ENCODE results near the gene CORO6. TPM values are rescaled to one million over a fixed set of nuclear protein-coding genes. Genes with fewer than 3 reads are reported as not detected.

Gene CORO6
- polyA plus RNA-seq, 1 donor (not counting 4 experiments of a cell fraction or from before 2014, with no cell fraction given), result 20.5 TPM

DNA sequence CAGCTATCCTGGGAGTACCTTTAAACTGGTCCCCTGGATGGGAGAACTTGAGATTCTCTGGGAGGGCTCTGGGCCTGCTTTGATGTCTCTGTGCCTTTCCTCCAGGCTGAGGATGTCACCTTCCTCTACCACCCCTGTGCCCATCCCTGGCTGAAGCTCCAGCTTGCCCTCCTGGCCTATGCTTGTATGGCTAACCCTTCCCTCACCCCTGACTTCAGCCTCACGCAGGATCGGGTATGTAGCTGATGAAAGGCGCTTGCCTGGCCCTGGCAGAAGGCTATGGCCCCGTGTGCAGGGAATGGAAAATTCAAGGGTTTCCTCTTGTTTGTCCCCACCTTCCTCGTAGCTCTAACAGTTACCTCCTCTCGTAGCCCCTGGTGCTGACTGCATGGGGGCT lies 51.2 kb downstream of the CORO6 start:
- Histone ChIP-seq H3K9me1 (ENCODE audit: control insufficient read depth, extremely low read depth, insufficient read depth, low read length) (no peaks in the 10 kb centered on the region), H3K9me3 (ENCODE audit: control insufficient read depth, low read depth, low read length) (no peaks in the 10 kb centered on the region), H3K4me2 (ENCODE audit: control insufficient read depth, extremely low read depth, insufficient read depth, low read depth, low read length) (no peak overlapping the region), H3K4me3 (ENCODE audit: control insufficient read depth in 2 of 3, extremely low read depth in 1 of 3, insufficient read depth in 2 of 3, low read depth in 1 of 3, low read length in 3 of 3) (no peak overlapping the region), H2AFZ (ENCODE audit: control insufficient read depth, low read length) (no peak overlapping the region), H4K20me1 (ENCODE audit: control insufficient read depth, extremely low read depth, insufficient read depth, low read length) (peaks cover 5% of the 10 kb centered on the region), H3K27me3 (ENCODE audit: control insufficient read depth, extremely low read depth, insufficient read depth, low read length) (no peaks in the 10 kb centered on the region), H3K79me2 (ENCODE audit: control insufficient read depth, insufficient read depth, low read length) (no peaks in the 10 kb centered on the region), H3K9ac (ENCODE audit: control insufficient read depth, extremely low read depth, insufficient read depth, low read length) (no peak overlapping the region), H3K27ac (ENCODE audit: control insufficient read depth, insufficient read depth, low read length) (no peak overlapping the region), H3K4me1 (ENCODE audit: control insufficient read depth, extremely low read depth, insufficient read depth, low read length) (peaks cover 10% of the 10 kb centered on the region), H3K36me3 (ENCODE audit: control insufficient read depth in 2 of 2, extremely low read depth in 1 of 2, insufficient read depth in 2 of 2, low read length in 2 of 2) (peaks cover 2 to 25% of the 10 kb centered on the region in 2 experiments)
- DNase-seq (ENCODE audit: low read depth, low spot score), result no peak
- dilution Hi-C loops (cut with MboI; ENCODE audit: extremely low pct_ligation_motif_present, low sequenced_read_pairs), result no loop called here
- no peak for FAIRE-seq
- TF ChIP-seq EZH2 (IDR thresholded peaks at IDR 0.05; ENCODE audit: low read length), result no peak
- TF ChIP-seq, protein P1, sequence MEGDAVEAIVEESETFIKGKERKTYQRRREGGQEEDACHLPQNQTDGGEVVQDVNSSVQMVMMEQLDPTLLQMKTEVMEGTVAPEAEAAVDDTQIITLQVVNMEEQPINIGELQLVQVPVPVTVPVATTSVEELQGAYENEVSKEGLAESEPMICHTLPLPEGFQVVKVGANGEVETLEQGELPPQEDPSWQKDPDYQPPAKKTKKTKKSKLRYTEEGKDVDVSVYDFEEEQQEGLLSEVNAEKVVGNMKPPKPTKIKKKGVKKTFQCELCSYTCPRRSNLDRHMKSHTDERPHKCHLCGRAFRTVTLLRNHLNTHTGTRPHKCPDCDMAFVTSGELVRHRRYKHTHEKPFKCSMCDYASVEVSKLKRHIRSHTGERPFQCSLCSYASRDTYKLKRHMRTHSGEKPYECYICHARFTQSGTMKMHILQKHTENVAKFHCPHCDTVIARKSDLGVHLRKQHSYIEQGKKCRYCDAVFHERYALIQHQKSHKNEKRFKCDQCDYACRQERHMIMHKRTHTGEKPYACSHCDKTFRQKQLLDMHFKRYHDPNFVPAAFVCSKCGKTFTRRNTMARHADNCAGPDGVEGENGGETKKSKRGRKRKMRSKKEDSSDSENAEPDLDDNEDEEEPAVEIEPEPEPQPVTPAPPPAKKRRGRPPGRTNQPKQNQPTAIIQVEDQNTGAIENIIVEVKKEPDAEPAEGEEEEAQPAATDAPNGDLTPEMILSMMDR (optimal IDR thresholded peaks at IDR 0.05 in 1 of 3, IDR thresholded peaks at IDR 0.05 in 1 of 3, conservative IDR thresholded peaks at IDR 0.05 in 1 of 3; ENCODE audit: extremely low read depth in 1 of 3, insufficient read depth in 2 of 3, low read length in 3 of 3), result no peak

DNA sequence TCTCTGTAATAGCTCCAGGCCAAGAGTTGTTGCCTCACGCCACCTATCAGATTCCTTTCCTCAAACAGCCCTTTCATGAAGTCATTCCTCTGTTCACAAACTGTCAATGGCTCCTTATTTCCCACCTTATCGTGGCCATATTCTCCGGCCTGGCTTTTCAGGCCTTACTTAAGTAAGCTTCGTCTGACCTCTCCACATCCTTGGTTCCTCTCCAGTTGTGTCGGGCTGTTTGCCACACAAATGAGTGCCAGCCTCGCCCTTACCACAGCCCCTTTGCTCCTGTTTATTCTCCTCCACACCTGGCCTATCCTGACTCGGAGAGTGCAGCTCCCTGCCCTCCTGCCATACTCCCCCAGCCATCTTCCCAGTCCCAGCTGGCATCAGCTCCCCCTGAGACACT lies 52.2 kb downstream of the CORO6 start:
- peaks cover 18% of the 10 kb centered on the region for H3K4me1 ChIP-seq (ENCODE audit: control insufficient read depth, extremely low read depth, insufficient read depth, low read length)
- H3K27ac ChIP-seq (ENCODE audit: control insufficient read depth, insufficient read depth, low read length), result no peak overlapping the region
- DNase-seq (ENCODE audit: low read depth, low spot score) (no peak), FAIRE-seq (no peak)
- H4K20me1 ChIP-seq (ENCODE audit: control insufficient read depth, extremely low read depth, insufficient read depth, low read length), result peaks cover 5% of the 10 kb centered on the region
- no peak overlapping the region for H2AFZ ChIP-seq (ENCODE audit: control insufficient read depth, low read length)
- dilution Hi-C loops (cut with MboI; ENCODE audit: extremely low pct_ligation_motif_present, low sequenced_read_pairs), result no loop called here
- H3K9ac ChIP-seq (ENCODE audit: control insufficient read depth, extremely low read depth, insufficient read depth, low read length), result no peak overlapping the region
- H3K4me3 ChIP-seq (ENCODE audit: control insufficient read depth in 2 of 3, extremely low read depth in 1 of 3, insufficient read depth in 2 of 3, low read depth in 1 of 3, low read length in 3 of 3), result no peak overlapping the region
- peaks cover 0 to 16% of the 10 kb centered on the region in 2 experiments for H3K36me3 ChIP-seq (ENCODE audit: control insufficient read depth in 2 of 2, extremely low read depth in 1 of 2, insufficient read depth in 2 of 2, low read length in 2 of 2)
- no peaks in the 10 kb centered on the region for H3K79me2 ChIP-seq (ENCODE audit: control insufficient read depth, insufficient read depth, low read length)
- no peaks in the 10 kb centered on the region for H3K27me3 ChIP-seq (ENCODE audit: control insufficient read depth, extremely low read depth, insufficient read depth, low read length)
- no peaks in the 10 kb centered on the region for H3K9me1 ChIP-seq (ENCODE audit: control insufficient read depth, extremely low read depth, insufficient read depth, low read length)
- no peak overlapping the region for H3K4me2 ChIP-seq (ENCODE audit: control insufficient read depth, extremely low read depth, insufficient read depth, low read depth, low read length)
- no peaks in the 10 kb centered on the region for H3K9me3 ChIP-seq (ENCODE audit: control insufficient read depth, low read depth, low read length)
- TF ChIP-seq, protein P1 (optimal IDR thresholded peaks at IDR 0.05 in 1 of 3, IDR thresholded peaks at IDR 0.05 in 1 of 3, conservative IDR thresholded peaks at IDR 0.05 in 1 of 3; ENCODE audit: extremely low read depth in 1 of 3, insufficient read depth in 2 of 3, low read length in 3 of 3), result no peak
- no peak for TF ChIP-seq EZH2 (IDR thresholded peaks at IDR 0.05; ENCODE audit: low read length)

Measured in keratinocyte (primary cell).